ENCODE data around the gene CDK4.

Gene CDK4

GRCh38 chr12:57700317-57700716, 51.8 kb downstream of the CDK4 start:
- Histone ChIP-seq H3K4me1 (no peaks in the 10 kb centered on the region), H3K9me3 (no peaks in the 10 kb centered on the region), H3K4me3 (ENCODE audit: low read depth, low read length) (no peak overlapping the region), H3K36me3 (peaks cover 3% of the 10 kb centered on the region), H3K27me3 (no peaks in the 10 kb centered on the region)
- TF ChIP-seq CTCF (IDR thresholded peaks at IDR 0.05; ENCODE audit: low read depth, low read length): no peak
- DNase-seq: no peak

GRCh38 chr12:57698414-57698813, 53.7 kb downstream of the CDK4 start:
- no peaks in the 10 kb centered on the region for H3K9me3 ChIP-seq
- TF ChIP-seq CTCF (IDR thresholded peaks at IDR 0.05; ENCODE audit: low read depth, low read length): no peak

More at GRCh38 chr12:57698414-57698813, 53.7 kb downstream of the CDK4 start:
- H3K4me3 ChIP-seq (ENCODE audit: low read depth, low read length): no peak overlapping the region
- H3K27me3 ChIP-seq: no peaks in the 10 kb centered on the region
- DNase-seq: no peak
- no peaks in the 10 kb centered on the region for H3K4me1 ChIP-seq
- peaks cover 3% of the 10 kb centered on the region for H3K36me3 ChIP-seq

Data from BE2C (cell line).